ENCODE data around the gene PRICKLE3. TPM values are rescaled to one million over a fixed set of nuclear protein-coding genes. Genes with fewer than 3 reads are reported as not detected.

The PRICKLE3 gene
- total and polyA plus RNA-seq, 3 donors from 2014 or later, result 2.7 to 9.9 (median 6.1) TPM

DNA sequence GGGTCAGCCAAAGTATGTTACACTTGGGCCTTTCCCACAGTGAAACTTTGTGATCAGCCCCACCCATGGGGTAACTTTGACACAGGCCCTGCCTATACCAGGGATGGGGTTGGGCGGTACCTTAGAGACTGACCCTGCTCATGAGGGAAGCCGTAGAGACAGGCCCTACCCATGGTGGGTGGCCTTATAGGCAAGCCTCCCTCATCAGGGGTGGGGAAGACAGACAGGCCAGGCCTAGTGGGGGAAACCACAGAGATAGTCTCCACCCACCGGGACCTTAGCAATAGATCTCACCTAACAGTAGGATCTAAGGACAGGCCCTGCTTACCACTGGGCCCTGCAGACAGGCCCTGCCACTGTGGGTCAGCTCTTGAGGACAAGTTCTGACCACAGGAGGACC, 7.6 kb downstream of the PRICKLE3 start:
- intact Hi-C loops (cut with DNase I; ENCODE audit: low total_unique reads), result no loop called here
- DNase-seq, result no peak
- Histone ChIP-seq H3K4me1 (no peaks in the 10 kb centered on the region), H3K4me3 (no peak overlapping the region), H3K27me3 (no peaks in the 10 kb centered on the region), H3K36me3 (ENCODE audit: low read depth, missing control alignments) (no peaks in the 10 kb centered on the region), H3K27ac (no peak overlapping the region), H3K9me3 (no peaks in the 10 kb centered on the region)
- WGBS, 2 donors, result 91% methylated on average over 3 of the region's 3 CpGs; no CpG with 5 or more reads in 1 of the 2 donors
- TF ChIP-seq, protein P1, sequence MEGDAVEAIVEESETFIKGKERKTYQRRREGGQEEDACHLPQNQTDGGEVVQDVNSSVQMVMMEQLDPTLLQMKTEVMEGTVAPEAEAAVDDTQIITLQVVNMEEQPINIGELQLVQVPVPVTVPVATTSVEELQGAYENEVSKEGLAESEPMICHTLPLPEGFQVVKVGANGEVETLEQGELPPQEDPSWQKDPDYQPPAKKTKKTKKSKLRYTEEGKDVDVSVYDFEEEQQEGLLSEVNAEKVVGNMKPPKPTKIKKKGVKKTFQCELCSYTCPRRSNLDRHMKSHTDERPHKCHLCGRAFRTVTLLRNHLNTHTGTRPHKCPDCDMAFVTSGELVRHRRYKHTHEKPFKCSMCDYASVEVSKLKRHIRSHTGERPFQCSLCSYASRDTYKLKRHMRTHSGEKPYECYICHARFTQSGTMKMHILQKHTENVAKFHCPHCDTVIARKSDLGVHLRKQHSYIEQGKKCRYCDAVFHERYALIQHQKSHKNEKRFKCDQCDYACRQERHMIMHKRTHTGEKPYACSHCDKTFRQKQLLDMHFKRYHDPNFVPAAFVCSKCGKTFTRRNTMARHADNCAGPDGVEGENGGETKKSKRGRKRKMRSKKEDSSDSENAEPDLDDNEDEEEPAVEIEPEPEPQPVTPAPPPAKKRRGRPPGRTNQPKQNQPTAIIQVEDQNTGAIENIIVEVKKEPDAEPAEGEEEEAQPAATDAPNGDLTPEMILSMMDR (IDR thresholded peaks at IDR 0.05), result no peak

DNA sequence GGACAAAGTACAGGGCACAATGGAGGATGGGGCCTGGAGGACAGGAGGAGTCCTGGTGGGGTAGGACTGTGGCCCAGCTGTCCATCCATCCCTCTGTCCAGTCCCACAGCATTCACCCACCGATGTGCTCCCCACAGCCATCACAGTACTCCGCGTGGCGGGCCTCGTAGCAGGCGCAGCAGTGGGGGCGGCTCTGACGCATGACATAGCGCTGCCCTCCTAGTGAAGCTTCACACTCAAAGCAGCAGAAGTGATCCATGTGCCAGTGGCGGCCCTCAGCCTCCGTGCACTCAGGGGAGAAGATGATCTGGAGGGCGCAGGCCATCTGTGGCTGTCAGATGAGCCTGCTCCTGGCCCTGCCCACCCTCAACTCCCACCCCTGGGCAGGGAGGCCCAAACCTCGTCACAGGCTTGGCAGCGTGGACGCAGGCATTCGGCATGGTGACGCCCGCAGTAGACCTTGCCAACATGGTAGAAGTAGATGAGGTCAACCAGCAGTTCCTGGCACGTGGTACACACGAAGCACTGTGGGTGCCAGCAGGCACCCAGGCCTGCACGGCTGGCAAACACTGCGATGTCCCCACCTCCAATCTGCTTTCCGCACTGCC, 8.2 kb downstream of the PRICKLE3 start:
- Histone ChIP-seq H3K4me1 (no peaks in the 10 kb centered on the region), H3K27me3 (no peaks in the 10 kb centered on the region), H3K36me3 (ENCODE audit: low read depth, missing control alignments) (no peaks in the 10 kb centered on the region), H3K9me3 (no peaks in the 10 kb centered on the region), H3K27ac (no peak overlapping the region), H3K4me3 (no peak overlapping the region)
- DNase-seq, result no peak
- intact Hi-C loops (cut with DNase I; ENCODE audit: low total_unique reads), result no loop called here
- 94% methylated on average over 17 of the region's 23 CpGs; no CpG with 5 or more reads in 1 of the 2 donors for WGBS, 2 donors
- TF ChIP-seq, protein P1 (IDR thresholded peaks at IDR 0.05), result no peak
- no peak for TF ChIP-seq POLR2A (IDR thresholded peaks at IDR 0.05)

DNA sequence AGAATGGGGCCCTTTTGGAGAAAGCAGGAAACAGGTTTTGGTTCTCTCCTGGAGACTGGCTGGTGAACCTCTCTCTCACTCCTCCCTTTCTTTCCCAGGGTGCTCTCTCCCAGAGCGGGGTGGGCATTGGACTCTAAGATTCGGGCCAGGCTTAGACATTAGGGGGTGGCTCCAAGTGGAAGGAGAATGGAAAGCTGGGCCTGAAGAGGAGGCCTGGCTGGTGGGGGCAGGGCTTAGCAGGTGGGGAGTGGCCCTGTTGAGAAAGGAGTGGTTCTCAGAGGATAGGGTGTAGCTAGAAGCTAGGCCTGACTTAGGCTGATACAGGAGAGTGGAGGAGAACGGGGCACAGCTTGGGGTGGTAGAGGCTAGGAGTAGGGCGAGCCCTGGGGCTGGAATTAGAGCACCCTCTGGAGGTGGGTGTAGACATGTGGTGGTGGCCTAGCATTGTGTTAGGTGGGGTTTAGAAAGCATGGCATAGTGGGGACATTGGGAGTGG, 8.8 kb downstream of the PRICKLE3 start:
- no peak overlapping the region for H3K4me3 ChIP-seq
- H3K27me3 ChIP-seq, result no peaks in the 10 kb centered on the region
- H3K27ac ChIP-seq, result no peak overlapping the region
- 86 to 93% methylated on average over 4 of the region's 4 CpGs for WGBS, 2 donors
- no peaks in the 10 kb centered on the region for H3K9me3 ChIP-seq
- intact Hi-C loops (cut with DNase I; ENCODE audit: low total_unique reads), result no loop called here
- H3K4me1 ChIP-seq, result no peaks in the 10 kb centered on the region
- TF ChIP-seq, protein P1 (IDR thresholded peaks at IDR 0.05), result no peak
- TF ChIP-seq POLR2A (IDR thresholded peaks at IDR 0.05), result no peak
- DNase-seq, result no peak
- H3K36me3 ChIP-seq (ENCODE audit: low read depth, missing control alignments), result no peaks in the 10 kb centered on the region

DNA sequence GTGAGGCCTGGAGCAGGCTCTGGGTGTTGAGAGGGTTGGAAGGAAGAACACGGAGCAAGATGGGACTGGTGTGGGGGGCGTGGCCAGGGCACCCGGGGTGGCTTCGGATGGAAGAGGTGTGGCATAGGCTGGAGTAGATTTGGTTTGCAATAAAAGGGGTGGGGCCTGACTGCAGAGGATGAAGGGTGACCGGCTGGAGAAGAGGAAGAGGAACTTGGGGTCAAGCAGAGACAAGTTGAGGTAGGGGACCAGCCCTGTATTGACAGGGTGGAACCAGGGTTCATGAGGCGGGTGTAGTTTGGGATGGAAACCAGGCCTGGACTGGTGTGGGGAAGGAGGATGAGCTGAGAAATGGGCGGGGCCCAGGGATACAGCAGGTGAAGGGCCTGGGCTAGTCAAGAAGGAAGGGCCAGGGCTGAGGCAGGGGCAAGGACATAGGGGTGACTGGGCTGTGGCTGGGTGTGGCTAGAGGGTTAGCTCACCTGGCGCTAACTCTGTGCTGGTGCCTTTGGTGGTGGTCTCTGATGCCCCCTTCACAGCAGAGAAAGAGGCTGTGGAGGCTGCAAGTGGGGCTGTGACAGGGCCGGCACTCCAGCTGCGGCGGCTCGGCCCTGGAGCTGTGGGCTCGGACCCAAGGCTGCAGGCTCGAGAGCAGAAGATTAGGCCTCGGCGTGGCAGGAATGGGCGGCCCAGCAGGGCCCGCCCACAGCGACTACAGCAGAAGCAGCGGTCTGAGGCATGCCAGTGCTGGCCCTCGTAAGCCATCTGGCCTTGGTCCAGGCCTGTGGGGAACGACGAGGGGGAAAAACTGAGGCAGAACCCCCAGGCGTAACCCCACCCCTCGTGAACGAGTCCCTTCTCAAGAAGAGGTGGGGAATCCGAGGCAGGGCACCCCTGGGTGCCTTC, 9.5 kb downstream of the PRICKLE3 start:
- no peaks in the 10 kb centered on the region for H3K4me1 ChIP-seq
- no peaks in the 10 kb centered on the region for H3K36me3 ChIP-seq (ENCODE audit: low read depth, missing control alignments)
- WGBS, 2 donors, result 43 to 70% methylated on average over 7 to 26 of the region's 27 CpGs
- H3K27ac ChIP-seq, result no peak overlapping the region
- H3K27me3 ChIP-seq, result no peaks in the 10 kb centered on the region
- intact Hi-C loops (cut with DNase I; ENCODE audit: low total_unique reads), result no loop called here
- TF ChIP-seq, protein P1 (IDR thresholded peaks at IDR 0.05), result no peak
- no peak for TF ChIP-seq POLR2A (IDR thresholded peaks at IDR 0.05)
- no peak for DNase-seq
- H3K4me3 ChIP-seq, result no peak overlapping the region
- no peaks in the 10 kb centered on the region for H3K9me3 ChIP-seq

All from testis (tissue), 3 donors.